GM19324 (cell line): ENCODE results near the gene ZNF830.
"Not testable (repeated sequence)": the region's sequence is repeated elsewhere in the genome, so short reads cannot be mapped to it uniquely, and the experiment has no call there.

ENCODE experiments used
- ATAC-seq: cut with Tn5 transposase; IDR thresholded peaks from one replicate; pipeline ENCODE4 v1.9.1; 2021; ENCODE audit warnings: mild to moderate bottlenecking, moderate library complexity; ENCODE audit not compliant: unreplicated experiment, low FRiP score

Gene ZNF830

DNA sequence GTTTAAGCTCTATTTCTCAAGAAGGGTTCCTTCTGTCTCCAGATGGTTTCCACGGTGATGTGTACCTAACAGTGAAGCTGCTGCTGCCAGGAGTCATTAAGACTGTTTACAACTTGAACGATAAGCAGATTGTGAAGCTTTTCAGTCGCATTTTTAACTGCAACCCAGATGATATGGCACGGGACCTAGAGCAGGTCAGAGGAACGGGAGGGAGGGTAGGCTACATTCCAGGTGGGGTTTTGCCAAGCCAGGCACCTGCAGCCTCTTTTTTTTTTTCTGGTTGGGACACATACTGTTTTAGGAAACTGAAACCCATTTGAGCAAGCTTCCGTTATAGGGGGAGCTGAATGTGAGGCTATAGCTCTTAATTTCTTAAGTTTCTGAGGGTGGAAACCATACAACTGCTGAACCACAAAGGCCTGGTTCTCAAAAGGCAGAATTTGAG lies 29.6 kb downstream of the ZNF830 start:
- ATAC-seq = no peak

DNA sequence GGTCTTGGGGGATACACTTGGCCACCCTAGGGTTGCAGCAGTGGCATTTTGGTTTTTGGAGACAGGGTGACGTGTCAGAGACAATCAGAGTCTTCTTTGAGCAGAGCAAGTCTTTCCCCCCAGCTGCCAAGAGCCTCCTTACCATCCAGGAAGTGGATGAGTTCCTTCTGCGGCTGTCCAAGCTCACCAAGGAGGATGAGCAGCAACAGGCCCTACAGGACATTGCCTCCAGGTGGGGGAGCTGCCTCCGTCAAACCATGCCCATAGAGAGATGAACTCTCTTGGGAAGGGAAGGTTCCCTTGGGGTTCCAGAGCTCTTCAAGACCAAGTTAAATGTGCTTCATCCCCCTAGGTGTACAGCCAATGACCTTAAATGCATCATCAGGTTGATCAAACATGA lies 30.3 kb downstream of the ZNF830 start:
- ATAC-seq = no peak

DNA sequence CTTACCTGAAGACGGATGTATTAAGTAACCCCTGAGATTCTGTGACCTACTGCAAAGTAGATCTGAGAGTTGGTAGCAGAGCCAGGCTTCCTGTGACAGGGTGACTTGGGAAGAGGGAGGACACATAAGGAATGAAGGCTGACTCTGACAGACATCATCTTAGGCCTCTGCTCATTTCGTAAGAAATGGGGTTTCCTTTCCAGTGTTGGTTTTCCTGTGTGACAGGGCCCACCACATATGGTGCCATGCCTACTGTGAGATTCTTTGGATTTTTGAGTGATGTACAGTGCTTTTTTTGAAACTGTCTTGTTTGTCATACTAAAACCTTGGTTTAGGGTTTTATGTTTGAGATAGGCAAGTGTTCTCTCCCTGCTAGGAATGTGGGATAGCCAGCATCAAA lies 31.7 kb downstream of the ZNF830 start:
- no peak for ATAC-seq

DNA sequence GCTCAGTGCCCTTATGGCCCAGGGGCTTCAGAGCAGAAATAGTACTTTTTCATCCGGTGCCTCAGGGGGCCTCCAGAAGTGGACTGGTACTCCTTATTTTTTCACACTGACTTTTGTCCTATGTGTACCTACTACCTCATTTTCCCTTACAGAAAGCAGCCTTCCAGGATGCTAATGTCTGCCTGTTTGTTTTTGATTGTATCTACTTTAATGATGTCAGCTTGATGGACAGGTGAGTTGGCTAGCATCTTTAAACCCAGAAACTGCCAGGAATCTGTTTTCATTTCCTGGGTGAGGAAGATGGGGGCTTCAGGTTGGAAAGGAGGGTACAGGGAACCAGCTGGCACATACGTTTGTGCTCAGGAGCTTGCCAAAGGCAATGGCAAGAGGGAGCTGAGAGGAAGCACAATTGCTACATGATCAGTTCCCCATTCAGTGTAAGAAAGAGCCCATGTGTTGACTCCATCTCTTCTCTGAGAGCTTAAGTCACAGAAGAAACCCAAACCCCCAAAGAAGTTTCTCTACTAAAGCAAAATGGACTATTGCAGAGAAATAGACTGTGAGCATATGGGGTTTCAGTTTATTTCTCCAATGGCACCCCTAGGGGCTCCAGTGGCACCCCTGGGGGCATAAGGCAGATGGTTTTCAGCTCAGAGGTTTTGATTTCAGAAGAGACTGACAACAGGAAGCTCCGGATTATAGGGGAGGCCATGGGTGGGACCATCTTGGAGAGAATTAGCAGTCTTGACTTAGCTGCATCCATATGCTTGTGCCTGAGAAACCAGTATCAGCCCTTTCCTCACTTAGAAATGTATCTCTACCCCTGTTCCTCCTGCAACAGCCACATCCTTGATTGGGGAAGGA lies 35.3 kb downstream of the ZNF830 start:
- ATAC-seq = no peak

DNA sequence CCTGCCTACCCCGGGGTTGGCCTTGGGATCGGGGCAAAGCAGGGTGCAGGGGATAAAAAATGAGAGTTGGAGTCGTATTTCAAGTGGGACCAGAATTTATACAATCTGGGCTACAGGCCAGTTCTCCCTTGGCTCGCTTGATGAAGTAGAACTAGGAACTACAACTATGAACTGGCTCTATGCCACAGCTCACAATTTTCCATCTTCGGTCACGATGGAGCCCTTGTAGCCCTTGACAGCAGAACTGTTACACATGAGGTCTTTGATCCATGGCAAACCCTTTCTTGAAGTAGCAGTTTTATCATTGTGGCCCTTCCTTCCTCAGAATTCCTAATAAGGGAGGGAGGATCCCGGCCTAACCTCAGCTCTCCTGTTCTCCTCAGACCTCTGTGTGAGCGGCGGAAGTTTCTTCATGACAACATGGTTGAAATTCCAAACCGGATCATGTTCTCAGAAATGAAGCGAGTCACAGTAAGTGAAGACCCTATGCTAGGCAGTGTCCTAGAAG lies 36.1 kb downstream of the ZNF830 start:
- ATAC-seq = no peak

DNA sequence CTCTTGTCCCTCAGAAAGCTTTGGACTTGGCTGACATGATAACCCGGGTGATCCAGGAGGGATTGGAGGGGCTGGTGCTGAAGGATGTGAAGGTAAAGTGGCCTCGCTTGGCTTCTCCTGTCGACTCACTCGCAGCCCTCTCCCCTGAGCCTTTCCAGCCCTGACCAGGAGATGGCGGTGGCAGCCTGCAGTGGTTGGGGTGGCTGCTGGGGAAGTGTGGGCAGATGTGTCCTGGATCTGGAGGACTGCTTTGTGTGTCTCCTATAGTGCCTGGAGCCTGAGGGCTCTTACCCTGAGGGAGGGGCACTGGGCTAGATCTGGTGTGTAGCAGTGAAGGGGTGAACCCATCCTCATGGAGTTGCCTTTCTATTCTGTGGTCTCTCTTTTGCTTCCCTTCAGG lies 36.9 kb downstream of the ZNF830 start:
- no peak for ATAC-seq

DNA sequence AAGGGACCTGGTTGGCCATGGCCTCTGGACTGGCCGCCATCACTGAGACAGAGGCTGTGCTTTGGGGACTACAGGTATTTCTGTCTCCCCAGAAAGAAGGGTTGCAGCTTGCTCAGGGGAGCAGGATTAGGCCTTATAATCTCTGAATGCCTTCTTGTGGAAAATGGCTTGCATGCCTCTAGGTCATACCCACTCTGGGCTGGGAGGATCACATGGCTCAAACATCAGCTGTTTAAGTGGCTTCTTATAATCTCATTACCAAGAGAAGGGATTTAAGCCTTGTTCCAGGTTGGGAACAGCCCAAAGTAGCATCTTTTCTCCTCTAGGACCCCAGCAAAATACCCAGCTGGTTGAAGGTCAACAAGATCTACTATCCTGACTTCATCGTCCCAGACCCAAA lies 38.1 kb downstream of the ZNF830 start:
- ATAC-seq = no peak

DNA sequence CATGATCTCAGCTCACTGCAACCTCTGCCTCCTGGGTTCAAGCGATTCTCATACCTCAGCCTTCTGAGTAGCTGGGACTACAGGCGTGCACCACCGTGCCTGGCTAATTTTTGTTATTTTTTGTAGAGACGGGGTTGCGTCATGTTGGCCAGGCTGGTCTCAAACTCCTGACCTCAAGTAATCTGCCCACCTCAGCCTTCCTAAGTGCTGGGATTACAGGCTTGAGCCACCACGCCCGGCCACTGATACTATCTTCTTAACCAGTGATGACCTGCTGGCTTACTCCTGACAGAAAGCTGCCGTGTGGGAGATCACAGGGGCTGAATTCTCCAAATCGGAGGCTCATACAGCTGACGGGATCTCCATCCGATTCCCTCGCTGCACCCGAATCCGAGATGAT lies 39.6 kb downstream of the ZNF830 start:
- ATAC-seq = not testable (repeated sequence)

DNA sequence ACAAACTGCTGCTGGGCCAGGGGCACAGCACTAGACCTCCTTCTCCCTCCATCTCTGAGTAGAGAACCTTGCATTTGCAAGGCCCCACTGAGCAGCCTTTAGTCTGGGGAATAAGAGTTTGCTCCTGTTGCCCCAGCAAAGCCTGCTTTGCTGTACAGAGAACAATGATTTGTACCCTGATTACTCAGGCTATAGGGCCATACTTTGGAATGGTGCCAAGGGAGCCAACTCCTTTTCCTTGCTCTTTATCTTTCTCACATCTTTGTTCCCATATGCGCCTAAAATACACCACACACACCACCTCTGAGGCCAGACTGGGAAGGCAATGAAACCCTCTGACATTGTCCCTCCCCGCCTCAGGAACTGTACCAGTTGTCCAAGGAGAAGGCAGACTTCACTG lies 40.2 kb downstream of the ZNF830 start:
- no peak for ATAC-seq

DNA sequence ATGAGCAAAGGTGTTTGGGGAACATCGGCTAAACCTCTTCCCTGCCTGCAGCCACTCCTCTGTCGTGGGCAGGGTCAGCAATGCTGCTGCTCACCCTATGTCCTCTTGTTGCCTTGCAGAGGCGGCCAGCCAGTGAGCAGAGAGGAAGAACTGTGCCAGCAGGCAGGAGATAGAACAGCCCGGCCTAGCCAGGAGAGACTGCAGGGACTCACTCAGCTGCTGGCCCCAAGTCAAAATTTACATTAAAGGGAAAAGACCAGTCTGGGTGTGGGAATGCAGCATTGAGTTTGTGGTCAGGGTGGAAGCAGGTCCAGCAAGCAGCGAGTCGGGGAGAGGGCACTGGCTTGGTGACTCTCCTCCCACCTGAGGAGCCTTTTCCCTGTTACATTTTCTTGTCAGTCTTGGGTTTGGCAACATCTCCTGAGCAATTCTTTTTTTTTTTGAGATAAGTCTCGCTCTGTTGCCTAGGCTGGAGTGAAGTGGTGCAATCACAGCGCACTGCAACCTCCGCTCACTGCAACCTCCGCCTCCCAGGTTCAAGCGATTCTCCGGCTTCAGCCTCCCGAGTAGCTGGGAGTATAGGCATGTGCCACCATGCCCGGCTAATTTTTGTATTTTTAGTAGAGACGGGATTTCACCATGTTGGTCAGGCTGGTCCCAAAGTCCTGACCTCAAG lies 41.7 kb downstream of the ZNF830 start:
- ATAC-seq = no peak

DNA sequence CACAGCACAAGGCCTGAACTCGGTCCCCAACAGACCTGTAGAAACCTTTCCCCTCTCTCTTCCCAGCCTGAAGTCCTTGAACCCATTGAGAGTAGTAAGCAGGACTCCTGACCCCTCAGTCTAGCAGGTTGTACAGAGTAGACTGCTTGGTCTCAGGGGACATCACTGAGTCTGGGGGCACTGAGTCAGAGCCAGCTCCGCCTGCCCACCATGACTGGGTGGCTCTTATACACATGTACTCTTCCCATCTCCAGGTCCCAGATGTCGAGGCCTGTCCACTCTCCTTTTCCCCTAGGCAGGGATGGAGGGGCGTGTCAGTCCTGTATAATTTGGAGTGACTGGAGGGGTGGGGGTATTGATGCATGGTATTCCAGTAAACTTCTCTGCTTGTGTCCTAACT lies 42.4 kb downstream of the ZNF830 start:
- ATAC-seq = no peak

DNA sequence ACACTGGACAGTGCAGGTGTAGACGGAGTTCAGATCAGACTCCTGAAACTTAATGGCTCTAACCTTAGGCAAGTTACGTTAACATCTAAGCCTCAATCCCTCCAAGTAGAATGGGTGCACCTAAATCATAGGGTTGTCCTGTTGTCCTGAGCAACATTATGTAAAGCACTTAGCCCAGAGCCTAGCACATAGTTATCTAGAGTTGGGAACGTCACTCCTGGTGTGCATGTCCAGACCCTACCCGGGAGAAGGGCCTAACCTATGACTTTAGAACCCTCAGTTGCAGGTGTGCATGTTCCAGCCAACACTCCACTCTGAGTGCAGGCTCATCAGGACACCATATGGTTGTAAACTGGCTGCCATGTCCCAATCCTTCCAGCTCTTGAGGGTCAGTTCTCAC lies 45.0 kb downstream of the ZNF830 start:
- ATAC-seq = no peak

DNA sequence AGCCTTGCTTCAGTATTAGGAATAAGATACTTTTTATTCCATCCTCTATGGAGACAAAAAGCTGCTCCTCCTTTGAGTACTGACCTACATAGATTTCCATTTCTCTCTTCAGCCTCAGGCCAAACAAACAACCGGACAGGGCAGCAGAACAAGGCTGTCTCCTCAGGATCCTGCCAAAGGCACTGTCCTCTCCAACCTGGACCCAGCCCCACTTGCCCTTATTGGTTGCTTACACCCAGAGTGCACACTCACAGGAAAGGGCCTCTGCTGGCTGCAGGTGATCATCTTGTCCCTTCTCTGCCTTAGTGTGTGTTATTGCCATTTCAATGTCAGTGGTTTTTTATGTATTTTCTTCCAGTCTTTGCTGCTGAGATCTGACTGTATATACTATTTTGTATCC lies 45.6 kb downstream of the ZNF830 start:
- no peak for ATAC-seq

DNA sequence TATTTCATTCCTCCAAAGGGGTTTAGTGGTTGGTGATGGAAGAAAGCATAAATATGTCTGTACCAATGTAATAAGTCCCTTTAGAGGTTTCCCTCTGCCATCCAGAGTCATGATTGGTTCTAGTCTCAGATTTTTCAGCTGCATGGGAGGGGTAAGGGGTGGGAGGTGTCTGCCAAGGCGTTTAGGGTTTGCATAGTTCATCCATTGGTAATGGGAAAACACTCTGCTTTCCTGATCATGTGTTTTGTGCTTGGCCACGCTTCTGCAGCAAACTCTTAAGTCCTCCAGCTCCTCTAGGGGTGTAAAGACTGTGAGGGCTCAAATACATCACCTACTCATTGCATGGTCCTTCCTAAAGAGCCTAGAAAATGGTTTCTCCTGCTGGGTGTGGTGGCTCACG lies 48.8 kb downstream of the ZNF830 start:
- ATAC-seq = no peak

DNA sequence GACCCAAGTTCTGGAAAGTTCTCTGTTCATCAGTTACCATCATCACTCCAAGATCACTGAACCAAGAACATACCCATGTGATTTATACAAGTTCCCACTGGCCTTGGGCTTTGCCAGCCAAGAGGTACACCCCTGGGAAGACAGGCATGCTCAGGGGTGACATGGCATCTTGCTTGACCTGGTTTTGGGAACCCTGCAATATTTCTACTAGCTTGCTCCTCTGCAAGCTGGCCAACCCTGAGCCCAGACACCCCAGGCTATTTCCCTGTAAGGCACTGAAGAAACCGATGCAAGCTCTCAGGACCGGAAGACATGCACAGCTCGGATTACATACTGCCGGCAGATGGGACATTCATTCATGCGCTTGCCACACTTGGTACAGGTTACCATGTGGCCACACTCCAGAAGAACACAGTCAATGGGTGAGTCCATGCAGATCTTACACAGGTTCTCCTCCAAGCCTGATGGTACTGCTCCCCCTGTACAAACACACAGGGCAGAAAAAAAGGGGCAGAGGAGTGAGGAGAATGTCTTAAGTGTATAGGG lies 50.4 kb downstream of the ZNF830 start:
- ATAC-seq = no peak
